NCI-H1930 (cell line): ENCODE data around the gene MEIS2.

ENCODE experiments used
- DNase-seq, 2 experiments: peaks; one replicate each; lab custom pipeline; 2025; lab: John Stamatoyannopoulos, UW

Gene MEIS2

DNA sequence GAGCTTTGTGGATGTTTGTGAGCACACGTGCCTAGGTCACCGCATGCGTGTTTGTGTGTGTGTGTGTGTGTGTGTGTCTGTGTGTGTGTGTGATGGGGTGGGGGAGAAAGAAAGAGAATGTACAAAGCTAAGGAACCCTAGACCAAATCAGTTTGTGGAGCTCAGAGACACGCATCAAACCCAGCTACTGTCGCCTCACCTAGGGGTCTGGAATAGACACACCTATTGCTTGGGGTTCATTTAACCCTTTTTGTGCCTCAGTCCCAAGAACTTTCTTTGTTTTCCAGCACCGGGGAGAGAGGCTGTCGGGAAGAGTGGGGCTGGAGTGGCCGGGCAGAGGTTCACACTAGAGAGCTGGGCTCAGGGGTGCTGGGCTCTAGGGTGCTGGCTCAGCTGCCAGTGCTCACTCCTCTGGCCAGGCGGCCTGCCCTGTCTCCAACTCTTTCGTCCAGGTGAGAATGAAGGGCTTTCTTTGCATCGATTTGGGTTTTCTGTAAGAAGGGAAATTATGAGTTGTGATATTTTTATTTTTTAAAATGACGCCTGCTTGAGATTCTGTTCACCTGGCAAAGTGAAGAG, 221.6 kb downstream of the MEIS2 start:
- DNase-seq, result no peak

GRCh38 chr15:36877796-36878683, 222.3 kb downstream of the MEIS2 start:
- DNase-seq, result no peak

- no peak for DNase-seq
Measured at GRCh38 chr15:36877294-36877693, 223.1 kb downstream of the MEIS2 start.

GRCh38 chr15:36875740-36876334, 224.5 kb downstream of the MEIS2 start:
- DNase-seq, result no peak

- no peak for DNase-seq
Measured at GRCh38 chr15:36874930-36875329, 225.4 kb downstream of the MEIS2 start.

GRCh38 chr15:36867436-36867835, 232.9 kb downstream of the MEIS2 start:
- no peak for DNase-seq

DNA sequence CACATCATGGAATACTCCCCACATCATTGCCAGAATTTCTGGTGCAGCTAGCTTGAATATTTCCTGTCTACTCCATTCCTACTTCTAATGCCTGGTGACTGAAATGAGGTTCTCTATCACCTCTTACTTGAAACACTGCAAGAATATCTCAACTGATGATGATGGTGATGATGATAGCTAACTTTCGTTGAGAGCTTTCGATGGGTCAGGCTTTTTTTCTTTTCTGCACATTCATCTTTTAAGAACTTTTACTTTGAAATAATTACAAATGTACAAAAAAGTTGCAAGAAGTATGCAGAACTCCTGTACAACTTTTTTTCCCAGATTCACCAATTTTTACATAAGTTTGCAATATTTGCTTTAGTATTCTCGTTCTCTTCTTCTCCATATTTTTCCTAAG, 233.5 kb downstream of the MEIS2 start:
- DNase-seq, result no peak

GRCh38 chr15:36863570-36863969, 236.8 kb downstream of the MEIS2 start:
- DNase-seq, result no peak

- DNase-seq, result no peak
Measured at GRCh38 chr15:36860792-36861191, 239.6 kb downstream of the MEIS2 start.

- DNase-seq, result no peak
Measured at GRCh38 chr15:36858423-36858822, 241.9 kb downstream of the MEIS2 start.

- no peak for DNase-seq
Measured at GRCh38 chr15:36856339-36856973, 243.9 kb downstream of the MEIS2 start.

DNA sequence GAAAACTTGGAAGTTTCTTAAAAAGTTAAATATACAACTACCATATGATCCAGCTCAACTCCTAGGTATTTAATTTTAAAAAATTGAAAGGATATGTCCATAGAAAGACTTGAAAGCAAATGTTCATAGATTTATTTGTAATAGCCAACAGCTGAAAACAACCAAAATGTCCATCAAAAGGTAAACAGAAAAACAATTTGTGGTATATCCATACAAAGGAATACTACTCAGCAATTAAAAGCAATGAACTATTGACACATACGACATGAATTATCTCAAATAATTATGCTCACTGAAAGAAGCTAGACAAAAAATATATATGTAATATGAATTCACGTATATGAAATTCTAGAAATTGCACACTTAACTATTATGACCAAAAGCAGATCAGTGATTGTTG, 249.5 kb downstream of the MEIS2 start:
- no peak for DNase-seq

DNA sequence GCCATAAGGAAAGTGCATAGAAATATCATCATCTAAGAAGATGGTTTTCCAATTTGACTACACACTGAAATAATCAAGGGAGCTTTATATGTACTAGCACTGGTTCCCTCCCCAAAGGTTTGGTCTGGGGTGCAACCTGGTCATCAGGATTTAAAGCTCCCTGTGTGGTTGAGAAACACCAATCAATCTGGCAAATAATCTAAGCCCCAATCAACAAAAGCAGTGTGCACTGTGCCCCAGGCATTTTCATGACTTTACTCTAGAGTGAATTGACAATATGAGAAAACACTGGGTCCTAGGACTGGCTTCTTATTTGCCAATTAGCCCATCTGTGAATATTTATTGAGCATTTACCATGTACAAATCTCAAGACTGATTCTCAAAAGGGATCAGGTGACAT, 255.1 kb downstream of the MEIS2 start:
- no peak for DNase-seq

DNA sequence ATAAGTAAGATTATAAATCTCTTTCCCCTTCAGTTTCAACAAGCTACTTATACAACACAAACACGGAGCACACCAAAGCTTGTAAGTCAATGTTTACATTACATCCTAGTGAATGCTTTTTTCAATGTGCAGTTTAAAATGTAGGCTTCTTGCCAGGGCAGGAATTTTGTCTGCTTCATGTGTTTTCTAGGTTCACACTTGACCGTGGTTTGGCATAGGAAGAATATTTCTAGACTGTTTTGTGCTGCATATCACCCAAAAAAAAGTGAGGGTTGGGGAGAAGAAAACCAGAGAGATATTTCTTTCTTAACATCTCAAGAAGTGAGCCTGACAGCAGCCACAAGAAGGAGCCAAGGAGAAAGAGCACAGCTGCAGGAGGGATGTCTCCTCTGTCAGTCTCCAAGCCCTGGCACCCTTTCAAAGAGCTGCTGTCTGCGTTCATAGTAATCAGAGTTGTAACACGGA, 255.8 kb downstream of the MEIS2 start:
- DNase-seq, result no peak

- DNase-seq, result no peak
Measured at GRCh38 chr15:36843822-36844221, 256.5 kb downstream of the MEIS2 start.

DNA sequence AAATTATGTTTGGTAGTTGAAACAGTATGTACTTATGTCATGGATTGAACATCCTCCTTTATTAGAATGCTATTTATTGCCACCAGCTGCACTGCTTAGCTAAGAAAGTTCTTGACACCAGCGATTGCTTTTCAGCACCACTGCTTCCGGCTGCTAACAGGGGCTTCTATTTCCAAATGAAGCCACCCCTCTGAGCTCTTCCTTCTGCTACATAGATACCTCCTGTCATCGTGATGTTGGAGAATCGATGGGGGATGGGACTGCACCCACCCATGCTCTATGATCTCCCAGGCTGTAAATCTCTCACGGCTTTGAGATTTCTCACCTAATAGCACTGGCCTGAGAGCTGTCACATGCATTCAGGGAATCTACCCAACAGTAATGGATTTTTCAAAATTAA, 259.2 kb downstream of the MEIS2 start:
- DNase-seq, result no peak
